ENCODE data around the gene TRIM26.
A peak's percentile ranks its signal among the peaks of the same experiment; 100 is the strongest.
"Not testable (repeated sequence)": the region's sequence is repeated elsewhere in the genome, so short reads cannot be mapped to it uniquely, and the experiment has no call there.

Gene TRIM26

GRCh38 chr6:30169658-30170614, 43.3 kb downstream of the TRIM26 start:
- DNase-seq (ENCODE audit: low spot score): peak; percentile 68

DNA sequence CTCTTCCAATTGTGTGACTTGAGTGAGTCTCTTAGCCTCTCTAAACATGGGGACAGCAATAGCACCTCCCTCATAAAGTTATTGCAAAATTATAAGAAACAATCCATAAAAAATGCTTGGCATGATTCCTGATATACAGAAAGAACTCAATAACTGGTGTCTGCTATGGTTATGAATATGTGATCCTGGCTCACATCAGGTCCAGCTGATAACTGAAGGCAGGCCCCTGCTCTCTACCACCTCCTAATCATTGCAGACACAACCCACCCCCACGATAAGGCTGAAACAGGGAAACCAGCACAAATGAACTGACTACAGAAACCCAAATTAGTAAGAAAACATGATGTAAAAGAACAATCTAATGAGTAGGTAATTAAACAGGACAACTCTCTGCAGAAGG, 44.5 kb downstream of the TRIM26 start:
- DNase-seq (ENCODE audit: low spot score): no peak

DNA sequence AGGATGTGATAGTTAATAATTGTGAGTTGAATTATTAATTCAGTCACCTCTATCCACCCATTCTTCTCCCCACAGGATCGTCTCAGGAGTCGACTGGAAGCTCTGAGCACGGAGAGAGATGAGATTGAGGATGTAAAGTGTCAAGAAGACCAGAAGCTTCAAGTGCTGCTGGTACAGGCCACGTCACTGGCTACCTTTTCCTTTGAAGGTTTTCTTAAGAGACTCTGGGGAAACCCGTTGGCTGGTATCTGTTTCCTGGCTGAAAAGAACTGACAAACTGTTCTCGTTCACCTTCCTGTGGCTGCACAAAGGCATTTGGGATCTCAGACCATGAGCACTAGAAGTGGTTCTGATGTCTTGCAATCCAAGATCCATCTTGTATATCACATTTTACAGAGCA, 46.1 kb downstream of the TRIM26 start:
- no peak for DNase-seq (ENCODE audit: low spot score)

GRCh38 chr6:30165238-30165637, 48.0 kb downstream of the TRIM26 start:
- DNase-seq (ENCODE audit: low spot score): not testable (repeated sequence)

DNA sequence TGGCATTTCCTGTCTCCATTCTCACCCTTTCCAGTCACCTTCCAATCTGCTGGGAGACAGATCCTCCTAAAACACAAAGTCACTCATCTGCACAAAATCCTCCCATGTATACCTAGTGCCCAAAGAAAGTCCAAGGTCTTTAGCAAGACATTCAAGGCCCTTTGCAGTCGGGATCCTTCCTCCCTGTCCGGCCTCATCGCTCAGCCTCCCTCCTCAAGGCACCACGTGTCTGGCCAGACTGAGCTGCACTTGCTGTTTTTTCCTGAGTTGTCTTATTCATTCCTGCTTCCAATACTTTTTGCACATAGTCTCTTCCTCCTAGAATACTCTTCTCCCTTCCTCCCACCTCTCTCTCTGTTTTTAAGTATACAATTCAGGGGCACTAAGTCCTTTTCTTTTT, 48.5 kb downstream of the TRIM26 start:
- DNase-seq (ENCODE audit: low spot score): no peak

GRCh38 chr6:30163918-30164654, 49.1 kb downstream of the TRIM26 start:
- DNase-seq (ENCODE audit: low spot score): no peak

DNA sequence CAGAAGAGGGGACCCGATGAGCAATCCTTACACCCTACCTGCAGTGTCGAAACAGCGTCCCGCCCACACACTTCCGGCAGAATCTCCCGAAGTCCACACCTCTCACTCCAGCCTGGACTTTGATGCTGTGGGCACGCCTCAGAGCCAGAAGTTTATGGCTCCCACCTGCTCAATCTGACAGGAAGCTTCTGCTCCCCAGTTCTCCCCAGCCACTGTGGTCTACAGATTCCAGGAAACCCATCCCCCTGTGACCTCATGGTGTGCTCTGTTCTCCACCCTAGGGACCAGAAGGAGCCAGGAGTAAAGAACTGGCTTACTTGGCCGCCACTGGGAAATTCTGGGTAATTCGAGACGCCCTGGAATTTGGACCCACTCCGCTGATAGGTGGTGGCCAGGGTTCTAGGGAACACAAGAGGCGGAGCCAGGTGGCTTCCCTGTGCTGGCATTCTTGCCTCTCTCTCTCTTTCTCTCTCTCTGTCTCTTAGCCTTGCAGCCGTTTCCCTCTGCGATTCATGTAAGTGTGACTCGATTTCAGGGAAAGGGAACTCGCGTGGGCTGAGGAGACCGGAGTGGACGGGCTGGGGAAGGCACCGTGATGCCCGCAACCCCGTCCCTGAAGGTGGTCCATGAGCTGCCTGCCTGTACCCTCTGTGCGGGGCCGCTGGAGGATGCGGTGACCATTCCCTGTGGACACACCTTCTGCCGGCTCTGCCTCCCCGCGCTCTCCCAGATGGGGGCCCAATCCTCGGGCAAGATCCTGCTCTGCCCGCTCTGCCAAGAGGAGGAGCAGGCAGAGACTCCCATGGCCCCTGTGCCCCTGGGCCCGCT, 49.9 kb downstream of the TRIM26 start, which contains the start of gene TRIM15:
TRIM15 (plus strand) TSS at position 457 of the 828 bp plus-strand sequence; CDS start at position 596, 139 bp downstream.
- no peak for DNase-seq (ENCODE audit: low spot score)

GRCh38 chr6:30162265-30163089, 50.7 kb downstream of the TRIM26 start:
- DNase-seq (ENCODE audit: low spot score): no peak

DNA sequence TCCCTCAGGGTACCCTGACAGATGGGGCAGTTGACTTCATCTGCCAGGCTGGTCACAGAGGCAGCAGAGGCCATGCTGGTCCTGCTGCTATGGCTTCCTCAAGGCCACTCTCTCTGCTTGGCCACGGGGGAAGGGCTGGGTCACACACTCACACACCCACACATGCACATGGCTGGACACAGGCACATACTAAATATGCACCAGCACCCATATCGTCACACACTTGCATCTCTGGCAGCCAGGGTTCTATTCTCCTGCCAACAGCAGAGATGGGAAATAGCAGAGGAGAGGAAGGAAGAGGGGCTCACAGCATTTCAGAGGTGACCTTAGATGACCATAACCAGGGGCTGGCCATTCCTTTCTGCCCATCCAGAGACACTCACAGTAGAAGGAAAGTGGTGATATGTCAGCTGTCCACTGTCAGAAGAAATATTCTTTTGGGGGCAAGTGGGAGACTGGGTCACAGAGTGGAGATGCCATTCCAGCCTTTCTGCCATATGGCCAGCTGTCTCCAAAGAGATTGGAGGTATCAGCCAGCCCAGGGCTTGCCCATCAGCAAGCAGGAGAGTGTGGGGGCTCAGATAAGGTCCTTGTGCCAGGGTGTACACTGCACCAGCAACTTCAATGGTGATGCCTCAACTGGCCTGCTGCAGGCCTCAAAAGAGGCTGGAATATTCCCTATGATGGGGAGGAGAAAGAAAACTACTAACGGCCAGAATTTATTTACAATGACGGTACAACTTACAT, 52.2 kb downstream of the TRIM26 start, which contains the start of gene TRIM10:
TRIM10 (minus strand) TSS at position 427 of the 747 bp plus-strand sequence; CDS start at position 74, 353 bp downstream.
- DNase-seq (ENCODE audit: low spot score): no peak

DNA sequence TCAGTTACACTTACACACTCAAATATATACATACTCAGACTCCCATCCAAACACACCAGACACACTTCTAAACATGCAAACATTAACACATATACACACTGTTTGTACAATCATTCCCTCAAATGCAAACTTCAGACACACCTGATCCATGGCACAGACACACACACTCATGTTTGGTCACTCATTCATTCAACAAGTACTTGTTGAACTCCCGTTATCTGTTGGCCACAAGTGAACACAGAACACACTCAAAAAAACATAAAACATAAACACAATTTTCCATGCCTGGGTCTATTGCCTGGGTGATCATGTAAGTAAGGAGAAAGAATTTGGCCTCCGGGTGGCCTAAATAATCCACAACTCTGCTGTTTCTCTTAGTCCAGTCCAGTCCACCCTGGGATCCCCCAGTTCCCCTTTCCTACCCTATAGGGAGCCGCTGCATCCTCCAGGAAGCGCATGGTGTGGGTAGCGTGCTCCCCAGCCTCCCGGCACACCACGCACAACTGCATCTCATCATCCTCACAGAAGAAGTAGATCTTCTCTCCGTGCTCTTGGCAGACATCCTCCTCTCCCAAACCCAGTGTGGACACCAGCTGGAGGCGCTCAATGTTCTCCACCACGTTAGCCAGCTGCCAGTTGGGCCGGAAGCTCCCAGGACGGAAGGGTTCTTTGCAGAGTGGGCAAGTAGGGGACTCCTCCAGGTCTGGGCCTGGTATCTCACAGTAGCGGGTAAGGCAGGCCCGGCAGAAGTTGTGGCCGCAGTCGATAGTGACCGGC, 53.0 kb downstream of the TRIM26 start:
- no peak for DNase-seq (ENCODE audit: low spot score)

- DNase-seq (ENCODE audit: low spot score): no peak
Measured at GRCh38 chr6:30158475-30159040, 54.6 kb downstream of the TRIM26 start.

GRCh38 chr6:30157999-30158398, 55.2 kb downstream of the TRIM26 start:
- DNase-seq (ENCODE audit: low spot score): no peak

DNA sequence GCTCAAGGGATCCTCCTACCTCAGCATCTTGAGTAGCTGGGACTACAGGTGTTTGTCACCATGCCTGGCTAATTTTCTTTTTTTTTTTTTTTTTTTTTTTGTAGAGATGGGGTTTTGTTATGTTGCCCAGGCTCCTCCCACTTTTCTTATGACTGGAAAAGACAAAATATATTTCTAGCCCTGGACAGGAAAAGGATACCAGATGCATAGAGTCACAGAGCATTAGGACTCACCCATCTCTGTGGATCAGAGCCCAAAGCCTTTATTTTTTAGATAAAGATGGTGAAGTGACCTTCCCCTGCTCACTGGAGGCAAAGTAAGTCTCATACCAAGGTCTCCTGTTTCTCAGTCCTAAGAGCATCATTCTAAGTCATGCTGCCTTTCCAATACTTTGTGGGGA, 55.6 kb downstream of the TRIM26 start:
- DNase-seq (ENCODE audit: low spot score): no peak

DNA sequence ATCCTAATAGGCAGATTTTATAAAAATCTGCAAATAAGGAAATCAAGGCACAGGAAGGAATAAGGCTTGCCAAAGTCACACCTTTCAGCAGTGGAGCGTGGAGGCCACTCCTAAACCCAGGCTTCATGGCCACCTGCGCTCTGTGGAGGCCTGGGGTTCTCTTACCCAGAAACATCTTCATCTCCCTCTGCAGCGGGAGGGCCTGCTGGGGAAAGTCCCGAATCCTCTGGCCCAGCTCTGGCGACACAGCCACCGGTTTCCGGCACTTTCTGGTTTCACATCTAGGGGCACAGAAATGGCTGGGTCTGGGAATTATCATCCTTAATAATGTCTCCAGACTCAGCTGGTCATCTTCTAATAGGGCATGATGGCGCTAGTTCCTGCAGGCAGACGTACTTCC, 56.4 kb downstream of the TRIM26 start:
- DNase-seq (ENCODE audit: low spot score): no peak

DNA sequence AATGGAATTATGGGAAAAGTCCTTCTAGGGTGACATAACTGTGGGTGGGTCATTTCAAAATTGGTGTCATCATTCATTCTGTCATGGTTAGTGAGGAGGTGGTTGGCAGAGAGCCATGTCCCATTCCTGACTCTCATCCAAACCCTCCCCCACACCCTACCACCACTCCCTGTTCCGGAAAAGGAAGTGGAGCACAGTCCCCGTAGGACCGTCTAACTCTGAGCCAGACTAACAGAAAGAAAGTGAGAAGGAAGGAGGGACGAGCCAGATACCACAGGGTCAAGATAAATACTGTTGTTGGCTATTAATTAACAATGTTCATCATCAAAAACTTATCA, 57.0 kb downstream of the TRIM26 start:
- DNase-seq (ENCODE audit: low spot score): peak; percentile 74

DNA sequence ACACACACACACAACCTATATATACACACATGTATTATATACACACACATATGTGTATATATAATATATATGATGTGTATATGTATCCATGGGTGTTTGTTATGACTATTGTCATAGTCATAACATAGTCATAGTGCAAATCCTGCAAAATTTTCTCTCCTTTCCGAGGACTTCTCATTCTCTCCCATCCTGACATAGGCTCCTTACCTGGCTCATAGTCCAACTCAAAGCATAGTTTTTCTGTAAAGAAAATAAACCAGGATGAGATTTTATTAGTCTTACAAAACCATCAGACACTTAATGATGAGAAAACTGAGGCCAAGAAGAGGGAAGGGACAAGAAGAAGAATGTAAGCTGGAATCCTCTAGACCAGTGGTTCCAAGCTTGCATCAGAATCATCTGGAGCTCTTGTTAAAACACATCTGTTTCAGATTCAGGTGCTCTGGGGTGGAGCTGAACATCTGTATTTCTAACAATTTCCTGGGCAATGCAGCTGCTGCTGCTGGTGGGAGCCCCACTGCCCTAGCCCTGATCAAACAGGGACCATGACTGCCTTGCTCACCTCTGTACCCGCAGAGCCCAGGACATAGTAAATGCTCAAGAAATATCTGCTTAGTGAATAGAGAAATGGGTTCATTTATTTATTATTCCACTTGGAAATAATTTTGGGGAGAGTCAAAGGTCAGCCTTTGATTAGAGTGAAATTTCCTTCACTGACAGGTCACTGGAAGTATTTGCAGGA, 57.5 kb downstream of the TRIM26 start:
- no peak for DNase-seq (ENCODE audit: low spot score)

DNA sequence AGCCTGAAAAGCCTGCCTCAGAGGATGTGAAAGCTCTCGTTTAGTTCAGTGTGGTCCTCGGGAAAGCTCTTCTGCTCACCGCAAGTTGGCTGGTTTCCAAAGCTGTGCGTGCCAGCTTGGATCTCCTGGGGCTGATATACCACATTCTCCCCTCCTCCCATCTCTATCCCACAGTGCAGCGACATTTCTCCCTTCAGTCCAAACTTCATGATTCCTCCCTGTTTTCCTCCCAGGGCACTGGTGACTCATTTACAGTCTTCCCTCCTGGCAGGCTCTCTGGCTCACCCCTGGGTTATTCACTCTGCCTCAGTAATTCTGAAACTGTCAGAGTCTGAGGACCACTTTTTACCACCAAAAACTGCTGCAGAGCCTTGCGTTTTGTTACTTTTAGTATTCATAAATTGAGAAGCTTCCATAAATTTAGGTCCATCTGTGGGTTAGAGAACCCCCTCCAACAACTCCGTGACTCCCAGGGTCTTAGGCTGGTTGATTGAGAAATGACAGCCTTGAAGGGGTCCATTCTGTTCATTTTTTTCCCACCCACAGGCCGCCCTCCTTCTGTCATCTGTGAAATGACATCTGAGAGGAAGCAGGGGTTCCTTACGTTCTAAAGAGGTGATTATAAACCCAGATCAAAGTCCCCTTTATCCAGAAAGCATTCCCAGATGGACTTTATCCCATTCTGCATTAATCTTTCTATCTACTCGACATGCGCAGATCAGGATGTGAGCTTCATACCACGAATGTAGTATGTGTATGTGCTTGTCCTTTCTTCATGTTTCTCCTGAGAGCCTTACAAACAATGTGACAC, 58.3 kb downstream of the TRIM26 start:
- DNase-seq (ENCODE audit: low spot score): peak; percentile 64

DNA sequence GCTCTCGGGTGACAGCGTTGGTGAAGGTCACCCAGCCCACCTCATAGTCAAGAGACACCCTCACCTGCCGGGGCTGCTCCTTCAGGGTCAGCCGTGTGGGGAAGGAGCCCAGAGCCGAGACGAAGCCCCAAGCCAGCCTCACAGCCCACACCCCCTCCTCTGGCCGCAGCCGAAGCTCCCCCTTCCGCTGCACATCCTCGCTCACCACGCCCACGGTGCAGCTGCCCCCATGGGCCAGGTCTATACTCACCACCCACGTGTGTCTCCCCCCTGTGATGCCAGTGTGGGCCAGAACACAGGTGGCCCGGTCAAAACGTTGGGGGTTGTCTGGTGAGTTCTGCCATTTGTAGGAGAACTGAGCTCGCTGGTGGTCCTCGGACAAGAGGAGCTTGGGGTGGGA, 59.1 kb downstream of the TRIM26 start:
- no peak for DNase-seq (ENCODE audit: low spot score)
